ENCODE measurements around the gene ORMDL3.

DNA sequence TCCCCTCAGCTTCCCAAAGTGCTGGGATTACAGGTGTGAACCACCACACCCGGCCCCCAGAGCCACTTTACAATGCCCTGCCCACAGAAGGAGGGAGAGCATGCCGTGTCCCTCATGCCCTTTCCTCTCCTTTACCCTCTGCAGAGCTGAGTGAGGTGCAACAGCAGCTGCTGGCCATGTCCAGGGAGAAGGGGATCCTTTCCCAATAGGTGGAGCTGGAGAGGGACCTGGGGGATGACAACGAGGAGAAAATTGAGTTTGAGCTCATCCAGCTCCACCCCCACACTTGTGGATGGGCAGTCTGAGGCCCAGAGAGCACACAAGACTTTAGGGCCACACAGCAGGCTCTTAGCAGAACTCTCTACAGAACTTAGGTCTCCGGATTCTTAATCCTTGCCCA is 27.5 kb upstream of the ORMDL3 start:
- TF ChIP-seq, protein P1, sequence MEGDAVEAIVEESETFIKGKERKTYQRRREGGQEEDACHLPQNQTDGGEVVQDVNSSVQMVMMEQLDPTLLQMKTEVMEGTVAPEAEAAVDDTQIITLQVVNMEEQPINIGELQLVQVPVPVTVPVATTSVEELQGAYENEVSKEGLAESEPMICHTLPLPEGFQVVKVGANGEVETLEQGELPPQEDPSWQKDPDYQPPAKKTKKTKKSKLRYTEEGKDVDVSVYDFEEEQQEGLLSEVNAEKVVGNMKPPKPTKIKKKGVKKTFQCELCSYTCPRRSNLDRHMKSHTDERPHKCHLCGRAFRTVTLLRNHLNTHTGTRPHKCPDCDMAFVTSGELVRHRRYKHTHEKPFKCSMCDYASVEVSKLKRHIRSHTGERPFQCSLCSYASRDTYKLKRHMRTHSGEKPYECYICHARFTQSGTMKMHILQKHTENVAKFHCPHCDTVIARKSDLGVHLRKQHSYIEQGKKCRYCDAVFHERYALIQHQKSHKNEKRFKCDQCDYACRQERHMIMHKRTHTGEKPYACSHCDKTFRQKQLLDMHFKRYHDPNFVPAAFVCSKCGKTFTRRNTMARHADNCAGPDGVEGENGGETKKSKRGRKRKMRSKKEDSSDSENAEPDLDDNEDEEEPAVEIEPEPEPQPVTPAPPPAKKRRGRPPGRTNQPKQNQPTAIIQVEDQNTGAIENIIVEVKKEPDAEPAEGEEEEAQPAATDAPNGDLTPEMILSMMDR (IDR thresholded peaks at IDR 0.05; ENCODE audit: poor library complexity, severe bottlenecking): no peak
- TF ChIP-seq, protein P2, sequence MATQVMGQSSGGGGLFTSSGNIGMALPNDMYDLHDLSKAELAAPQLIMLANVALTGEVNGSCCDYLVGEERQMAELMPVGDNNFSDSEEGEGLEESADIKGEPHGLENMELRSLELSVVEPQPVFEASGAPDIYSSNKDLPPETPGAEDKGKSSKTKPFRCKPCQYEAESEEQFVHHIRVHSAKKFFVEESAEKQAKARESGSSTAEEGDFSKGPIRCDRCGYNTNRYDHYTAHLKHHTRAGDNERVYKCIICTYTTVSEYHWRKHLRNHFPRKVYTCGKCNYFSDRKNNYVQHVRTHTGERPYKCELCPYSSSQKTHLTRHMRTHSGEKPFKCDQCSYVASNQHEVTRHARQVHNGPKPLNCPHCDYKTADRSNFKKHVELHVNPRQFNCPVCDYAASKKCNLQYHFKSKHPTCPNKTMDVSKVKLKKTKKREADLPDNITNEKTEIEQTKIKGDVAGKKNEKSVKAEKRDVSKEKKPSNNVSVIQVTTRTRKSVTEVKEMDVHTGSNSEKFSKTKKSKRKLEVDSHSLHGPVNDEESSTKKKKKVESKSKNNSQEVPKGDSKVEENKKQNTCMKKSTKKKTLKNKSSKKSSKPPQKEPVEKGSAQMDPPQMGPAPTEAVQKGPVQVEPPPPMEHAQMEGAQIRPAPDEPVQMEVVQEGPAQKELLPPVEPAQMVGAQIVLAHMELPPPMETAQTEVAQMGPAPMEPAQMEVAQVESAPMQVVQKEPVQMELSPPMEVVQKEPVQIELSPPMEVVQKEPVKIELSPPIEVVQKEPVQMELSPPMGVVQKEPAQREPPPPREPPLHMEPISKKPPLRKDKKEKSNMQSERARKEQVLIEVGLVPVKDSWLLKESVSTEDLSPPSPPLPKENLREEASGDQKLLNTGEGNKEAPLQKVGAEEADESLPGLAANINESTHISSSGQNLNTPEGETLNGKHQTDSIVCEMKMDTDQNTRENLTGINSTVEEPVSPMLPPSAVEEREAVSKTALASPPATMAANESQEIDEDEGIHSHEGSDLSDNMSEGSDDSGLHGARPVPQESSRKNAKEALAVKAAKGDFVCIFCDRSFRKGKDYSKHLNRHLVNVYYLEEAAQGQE (IDR thresholded peaks at IDR 0.05; ENCODE audit: borderline replicate concordance): no peak
- TF ChIP-seq RAD21 (conservative IDR thresholded peaks at IDR 0.05): no peak
- no peak for TF ChIP-seq EZH2 (IDR thresholded peaks at IDR 0.05; ENCODE audit: borderline replicate concordance, insufficient read depth, low read length, poor library complexity, severe bottlenecking)
- no peak for TF ChIP-seq POLR2AphosphoS5 (IDR thresholded peaks at IDR 0.05)
- TF ChIP-seq SMC3 (conservative IDR thresholded peaks at IDR 0.05; ENCODE audit: poor library complexity): no peak
